GM18907 (cell line): Measurements from ENCODE around the gene SLC35E4.

ENCODE experiments used
- ATAC-seq: cut with Tn5 transposase; IDR thresholded peaks from one replicate; pipeline ENCODE4 v1.9.1; 2021; ENCODE audit warnings: mild to moderate bottlenecking, moderate library complexity; ENCODE audit not compliant: unreplicated experiment

The SLC35E4 gene

DNA sequence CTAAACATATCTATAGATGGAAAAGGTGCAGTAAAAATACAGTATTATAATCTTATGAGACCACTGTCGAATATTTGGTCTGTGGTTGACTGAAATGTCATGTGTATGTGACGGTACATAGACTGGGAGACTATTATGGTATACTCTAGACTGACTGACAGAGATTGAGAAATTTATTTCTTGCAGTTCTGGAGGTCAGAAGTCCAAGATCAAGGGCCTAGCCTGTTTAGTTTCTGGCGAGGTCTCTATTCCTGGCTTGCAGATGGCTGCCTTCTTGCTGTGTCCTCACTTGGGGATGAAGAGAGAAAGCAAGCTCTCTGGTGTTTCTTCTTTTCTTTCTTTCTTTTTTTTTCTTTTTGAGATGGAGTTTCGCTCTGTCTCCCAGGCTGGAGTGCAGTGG, 51.8 kb downstream of the SLC35E4 start:
- no peak for ATAC-seq

DNA sequence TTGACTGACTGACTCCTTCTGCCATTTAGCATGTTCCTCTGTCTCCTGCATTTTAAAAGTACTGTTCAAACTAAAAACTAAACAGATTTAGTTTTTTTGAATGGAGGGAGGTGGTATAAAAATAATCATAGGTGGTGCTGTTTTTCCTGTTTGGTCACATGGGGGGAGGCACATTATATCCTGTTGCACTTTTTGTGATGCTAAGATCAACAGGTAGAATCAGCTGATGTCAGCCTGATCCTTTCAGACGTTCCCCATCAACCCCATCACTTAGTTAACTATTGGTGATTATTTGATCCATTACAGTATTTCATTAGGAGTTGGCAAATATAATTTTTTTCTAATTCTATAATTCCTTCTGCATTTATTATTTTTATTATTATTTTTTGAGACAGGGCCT, 54.0 kb downstream of the SLC35E4 start:
- no peak for ATAC-seq

DNA sequence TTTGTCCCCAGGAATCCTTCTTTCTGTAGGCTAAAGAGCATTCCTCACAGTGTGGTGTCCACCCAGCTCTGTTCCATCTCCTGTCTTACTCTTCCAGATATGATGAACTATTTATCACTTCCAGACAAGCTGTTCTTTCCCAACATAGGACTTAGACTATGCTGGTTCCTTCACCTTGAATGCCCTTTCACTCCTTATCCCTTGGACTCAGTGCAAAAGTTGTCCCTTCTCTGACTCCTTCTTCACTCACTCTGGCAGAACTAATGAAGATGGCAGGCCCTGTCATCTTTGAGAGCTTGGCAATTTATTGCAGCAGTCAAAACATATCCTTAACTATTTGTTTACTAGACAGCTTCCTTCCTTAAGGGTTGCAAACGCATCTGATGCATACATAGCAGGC, 55.6 kb downstream of the SLC35E4 start:
- ATAC-seq = no peak

DNA sequence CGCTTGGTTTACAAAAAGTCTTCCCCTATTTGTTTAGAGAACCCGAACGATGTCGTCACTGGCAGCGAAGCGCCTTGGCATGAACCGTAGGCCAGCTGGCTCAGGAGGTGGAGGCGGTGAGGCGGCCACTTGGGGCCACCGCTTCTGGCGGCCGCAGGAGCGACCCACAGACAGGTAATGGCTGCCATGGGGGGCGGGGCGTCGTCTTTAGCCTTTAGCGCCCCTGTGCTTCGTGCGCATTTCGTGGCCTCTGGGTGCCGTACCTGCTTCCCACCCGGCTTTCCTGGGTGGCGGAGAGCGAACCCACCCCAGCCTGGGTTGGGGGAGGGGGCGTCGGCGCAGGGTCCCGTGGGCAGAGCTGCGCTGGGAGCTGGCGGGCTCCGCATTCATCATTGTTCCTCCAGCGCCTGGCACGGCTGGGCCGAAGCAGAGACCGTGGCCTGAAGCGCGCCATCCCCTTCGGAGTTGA, 58.6 kb downstream of the SLC35E4 start:
- ATAC-seq = peak; percentile 48

DNA sequence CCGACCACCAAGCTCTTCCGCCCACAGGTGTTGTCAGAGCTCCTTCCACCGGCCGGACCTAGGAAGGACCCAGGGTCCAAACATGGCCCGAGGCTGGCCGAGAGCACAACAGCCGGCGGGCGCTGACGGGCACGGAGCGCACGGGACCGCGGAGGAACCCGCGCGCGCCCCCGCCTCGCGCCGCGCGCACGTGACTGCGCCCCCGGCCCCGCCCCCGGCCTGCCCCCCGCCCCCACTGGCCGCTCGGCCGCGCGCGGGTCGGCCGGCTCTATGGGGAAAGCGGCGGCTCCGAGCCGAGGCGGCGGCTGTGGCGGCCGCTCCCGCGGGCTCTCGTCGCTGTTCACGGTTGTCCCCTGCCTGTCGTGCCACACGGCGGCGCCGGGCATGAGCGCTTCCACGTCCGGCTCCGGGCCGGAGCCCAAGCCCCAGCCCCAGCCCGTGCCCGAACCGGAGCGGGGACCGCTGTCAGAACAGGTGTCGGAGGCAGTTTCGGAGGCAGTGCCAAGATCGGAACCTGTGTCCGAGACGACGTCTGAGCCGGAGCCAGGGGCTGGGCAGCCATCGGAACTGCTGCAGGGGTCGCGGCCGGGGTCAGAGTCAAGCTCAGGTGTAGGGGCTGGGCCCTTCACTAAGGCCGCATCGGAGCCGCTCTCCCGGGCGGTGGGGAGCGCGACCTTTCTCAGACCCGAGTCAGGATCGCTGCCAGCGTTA, 59.2 kb downstream of the SLC35E4 start, which contains the start of gene OSBP2:
Gene OSBP2 (plus strand): TSS at position 235 of the 711 bp plus-strand sequence. CDS start 36 bp downstream, at position 271.
- ATAC-seq = peak; percentile 43

DNA sequence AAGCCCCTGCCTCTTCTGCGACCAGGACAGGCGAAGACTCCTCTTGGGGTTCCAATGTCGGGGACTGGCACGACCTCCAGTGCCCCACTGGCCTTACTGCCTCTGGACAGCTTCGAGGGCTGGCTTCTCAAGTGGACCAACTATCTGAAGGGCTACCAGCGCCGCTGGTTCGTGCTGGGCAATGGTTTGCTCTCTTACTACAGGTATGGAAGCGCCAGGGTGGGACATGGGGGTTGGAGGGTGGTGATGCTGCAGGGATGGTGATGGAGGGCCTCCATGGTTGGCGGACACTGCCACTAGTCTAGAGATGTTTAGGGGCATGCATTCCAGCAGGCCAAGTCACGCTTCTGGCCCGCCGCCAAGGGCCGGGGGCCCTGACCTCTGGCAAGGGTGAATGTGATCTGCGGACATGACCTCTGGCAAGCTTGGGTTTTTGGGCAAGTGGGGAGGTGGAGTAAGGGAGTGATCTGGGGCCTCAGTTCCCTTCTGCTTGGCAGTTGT, 59.8 kb downstream of the SLC35E4 start:
- ATAC-seq = no peak

DNA sequence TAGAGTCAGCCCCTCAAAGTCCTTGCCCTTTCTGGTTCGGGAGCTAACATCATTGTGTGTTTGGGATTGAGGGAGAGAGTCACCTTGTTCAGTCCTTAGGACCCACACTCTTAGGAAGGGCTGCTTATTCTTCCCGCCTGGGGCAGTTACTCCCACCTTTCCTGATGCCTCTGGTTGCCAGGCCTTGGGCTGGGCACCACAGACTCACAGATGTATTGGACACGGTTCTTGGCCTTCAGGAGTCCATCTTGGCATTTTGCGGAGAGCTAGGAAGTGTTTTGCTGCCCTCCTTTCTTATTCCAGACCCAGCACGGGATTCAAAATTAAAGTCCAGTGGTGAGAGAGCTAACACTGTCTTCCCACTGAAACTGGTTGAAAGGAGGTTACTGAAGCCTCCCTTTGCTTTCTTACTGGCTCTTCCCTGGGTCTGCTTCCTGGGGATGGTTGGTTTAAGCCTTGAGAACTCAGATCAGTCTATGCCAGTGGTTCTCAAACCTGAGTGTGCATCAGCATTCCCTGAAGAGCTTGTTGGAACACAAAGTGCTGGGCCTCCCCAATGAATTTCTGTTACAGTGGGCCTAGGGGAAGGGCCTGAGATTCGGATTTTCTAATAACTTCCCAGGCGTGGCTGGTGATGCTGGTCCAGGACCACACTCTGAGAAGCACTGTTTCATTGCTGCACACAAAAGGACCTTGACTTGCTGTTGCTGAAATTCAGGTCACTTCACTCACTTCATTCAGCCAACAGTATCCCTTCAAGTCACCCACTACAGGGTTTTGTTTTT, 60.5 kb downstream of the SLC35E4 start:
- no peak for ATAC-seq
